IMR-90 (cell line): Measurements from ENCODE around the gene NDC80. TPM values are rescaled to one million over a fixed set of nuclear protein-coding genes. Genes with fewer than 3 reads are reported as not detected.

Source experiments
- ATAC-seq: fragments of 200-7000 bp; cut with Tn5 transposase; 2 replicates; pipeline ENCODE4 v1.9.1; 2020; ENCODE audit warnings: low read depth, mild to moderate bottlenecking, moderate library complexity
- BruUV-seq: library from RNA; stranded (reverse); fragments of 400-500 nt; replicated peaks from 2 replicates; lab custom pipeline; 2021; lab: Mats Ljungman, UMichigan
- CTCF ChIA-PET: fragments of 300-600 bp; formaldehyde crosslinking; extraction: SDS; loops from one replicate; lab custom pipeline; 2021; ENCODE audit warnings: antibody characterized with exemption; lab: Yijun Ruan, JAX
- POLR2A ChIA-PET: fragments of 300-600 bp; sonication (Branson Sonifier 250); formaldehyde crosslinking; loops from one replicate; lab custom pipeline; 2022; ENCODE audit warnings: antibody characterized with exemption; ENCODE audit not compliant: unreplicated experiment; lab: Charles Lee
- DNase-seq: peaks from one replicate; pipeline ENCODE4 v3.0.0; 2013
- H2AFZ ChIP-seq: replicated peaks from 2 replicates; pipeline ENCODE3; 2013; ENCODE audit warnings: low read length, mild to moderate bottlenecking; ENCODE audit not compliant: poor library complexity
- H2AK5ac ChIP-seq: 2 replicates; pipeline ENCODE4 v1.6.1; 2013; ENCODE audit warnings: low read depth, low read length, inconsistent platforms
- H2AK9ac ChIP-seq: replicated peaks from 2 replicates; pipeline ENCODE3; 2013; ENCODE audit warnings: mild to moderate bottlenecking, low read depth, low read length, moderate library complexity; ENCODE audit not compliant: poor library complexity
- H2BK120ac ChIP-seq: 2 replicates; pipeline ENCODE4 v1.6.1; 2013; ENCODE audit warnings: low read depth, low read length, inconsistent platforms
- H2BK15ac ChIP-seq: 3 replicates; pipeline ENCODE4 v1.6.1; 2013; ENCODE audit warnings: low read depth, low read length, inconsistent platforms
- H2BK20ac ChIP-seq: 2 replicates; pipeline ENCODE4 v1.6.1; 2013; ENCODE audit warnings: low read depth, mild to moderate bottlenecking, inconsistent platforms, low read length, moderate library complexity
- H2BK5ac ChIP-seq: 2 replicates; pipeline ENCODE4 v1.6.1; 2013; ENCODE audit warnings: mild to moderate bottlenecking, low read depth, low read length, inconsistent platforms; ENCODE audit not compliant: poor library complexity, severe bottlenecking
- H3K14ac ChIP-seq: replicated peaks from 2 replicates; pipeline ENCODE4 v1.6.1; 2013; ENCODE audit warnings: low read depth, low read length, inconsistent platforms
- H3K18ac ChIP-seq: 2 replicates; pipeline ENCODE4 v1.6.1; 2013; ENCODE audit warnings: low read depth, low read length, control low read depth
- H3K23ac ChIP-seq: 2 replicates; pipeline ENCODE4 v1.6.1; 2013; ENCODE audit warnings: low read depth, low read length, inconsistent platforms
- H3K27ac ChIP-seq: 2 replicates; pipeline ENCODE4 v1.5.1; 2013; ENCODE audit warnings: mild to moderate bottlenecking, control low read depth, low read length; ENCODE audit not compliant: insufficient read depth
- H3K27me3 ChIP-seq: 2 replicates; pipeline ENCODE4 v1.6.1; 2013; ENCODE audit warnings: low read length; ENCODE audit not compliant: control insufficient read depth, insufficient read depth
- H3K36me3 ChIP-seq: 2 replicates; pipeline ENCODE4 v1.6.1; 2013; ENCODE audit warnings: low read length, mixed read lengths; ENCODE audit not compliant: control insufficient read depth, insufficient read depth
- H3K4ac ChIP-seq: 2 replicates; pipeline ENCODE4 v1.6.1; 2013; ENCODE audit warnings: low read depth, low read length, inconsistent platforms
- H3K4me1 ChIP-seq: 2 replicates; pipeline ENCODE4 v1.6.1; 2013; ENCODE audit warnings: low read length, mixed read lengths; ENCODE audit not compliant: control insufficient read depth, insufficient read depth
- H3K4me2 ChIP-seq: 2 replicates; pipeline ENCODE4 v1.6.1; 2013; ENCODE audit warnings: low read depth, mild to moderate bottlenecking, control low read depth, low read length, moderate library complexity
- H3K4me3 ChIP-seq: 2 replicates; pipeline ENCODE4 v1.5.1; 2013; ENCODE audit warnings: low read depth, mild to moderate bottlenecking, control low read depth, low read length, moderate library complexity; ENCODE audit not compliant: insufficient read depth
- H3K56ac ChIP-seq: 2 replicates; pipeline ENCODE4 v1.6.1; 2013; ENCODE audit warnings: low read length, inconsistent platforms; ENCODE audit not compliant: insufficient read depth; ENCODE audit errors: extremely low read depth
- H3K79me1 ChIP-seq, 2 experiments: 2 replicates each; pipeline ENCODE4 v1.6.1; 2013; ENCODE audit warnings: low read length in 2 of 2, inconsistent platforms in 1 of 2, low read depth in 1 of 2
- H3K9ac ChIP-seq: 2 replicates; pipeline ENCODE4 v1.6.1; 2013; ENCODE audit warnings: low read depth, low read length, control low read depth
- H3K9me1 ChIP-seq: 2 replicates; pipeline ENCODE4 v1.6.1; 2013; ENCODE audit warnings: low read length, inconsistent platforms; ENCODE audit not compliant: insufficient read depth
- H3K9me3 ChIP-seq: 2 replicates; pipeline ENCODE4 v1.6.1; 2013; ENCODE audit warnings: low read length; ENCODE audit not compliant: control insufficient read depth, insufficient read depth
- H4K20me1 ChIP-seq: 2 replicates; pipeline ENCODE4 v1.6.1; 2013; ENCODE audit warnings: low read length, inconsistent platforms; ENCODE audit not compliant: insufficient read depth
- H4K5ac ChIP-seq: 2 replicates; pipeline ENCODE4 v1.6.1; 2013; ENCODE audit warnings: mild to moderate bottlenecking, low read depth, low read length, control low read depth
- H4K8ac ChIP-seq, 2 experiments: 2 replicates each; pipeline ENCODE4 v1.6.1; 2013; ENCODE audit warnings: low read depth in 2 of 2, low read length in 2 of 2, control low read depth in 1 of 2, inconsistent platforms in 1 of 2
- H4K91ac ChIP-seq: 2 replicates; pipeline ENCODE4 v1.6.1; 2013; ENCODE audit warnings: low read depth, low read length, inconsistent platforms; ENCODE audit not compliant: insufficient read depth
- BHLHE40 ChIP-seq: fragments of 150-350 bp; IDR thresholded peaks from 2 replicates; pipeline ENCODE4 v1.6.1; 2016; ENCODE audit warnings: mild to moderate bottlenecking, low read depth, low read length
- CEBPB ChIP-seq: IDR thresholded peaks from 2 replicates; pipeline ENCODE4 v1.6.1; 2012; ENCODE audit warnings: low read depth, low read length, improper control_type of control experiment
- CHD1 ChIP-seq: IDR thresholded peaks from 2 replicates; pipeline ENCODE4 v1.6.1; 2012; ENCODE audit warnings: low read depth, low read length, improper control_type of control experiment
- CTCF ChIP-seq: conservative IDR thresholded peaks from 2 replicates; pipeline ENCODE4 v1.5.1; 2012; ENCODE audit warnings: mild to moderate bottlenecking, low read depth, low read length, improper control_type of control experiment
- ELK1 ChIP-seq: fragments of 150-350 bp; IDR thresholded peaks from 2 replicates; pipeline ENCODE4 v1.6.1; 2016; ENCODE audit warnings: low read depth, mild to moderate bottlenecking, low read length, moderate library complexity, borderline replicate concordance
- FOS ChIP-seq: fragments of 150-350 bp; IDR thresholded peaks from 2 replicates; pipeline ENCODE4 v1.6.1; 2016; ENCODE audit warnings: low read depth, low read length
- MAFK ChIP-seq: IDR thresholded peaks from 2 replicates; pipeline ENCODE4 v1.6.1; 2012; ENCODE audit warnings: low read depth, low read length, improper control_type of control experiment
- MAZ ChIP-seq: IDR thresholded peaks from 2 replicates; pipeline ENCODE4 v1.6.1; 2012; ENCODE audit warnings: low read depth, mild to moderate bottlenecking, low read length, improper control_type of control experiment, moderate library complexity, borderline replicate concordance
- MXI1 ChIP-seq: IDR thresholded peaks from 2 replicates; pipeline ENCODE4 v1.6.1; 2012; ENCODE audit warnings: low read depth, mild to moderate bottlenecking, low read length, moderate library complexity, borderline replicate concordance
- POLR2A ChIP-seq: IDR thresholded peaks from 2 replicates; pipeline ENCODE4 v1.6.1; 2012; ENCODE audit warnings: mild to moderate bottlenecking, low read depth, low read length
- RAD21 ChIP-seq: IDR thresholded peaks from 2 replicates; pipeline ENCODE4 v1.6.1; 2012; ENCODE audit warnings: low read length, improper control_type of control experiment
- RCOR1 ChIP-seq: IDR thresholded peaks from 2 replicates; pipeline ENCODE4 v1.6.1; 2012; ENCODE audit warnings: mild to moderate bottlenecking, low read length, improper control_type of control experiment; ENCODE audit not compliant: insufficient replicate concordance
- RFX5 ChIP-seq: IDR thresholded peaks from 2 replicates; pipeline ENCODE4 v1.8.0; 2012; ENCODE audit warnings: low read depth, mild to moderate bottlenecking, low read length, moderate library complexity
- SMC3 ChIP-seq: fragments of 150-350 bp; IDR thresholded peaks from 2 replicates; pipeline ENCODE4 v1.6.1; 2016; ENCODE audit warnings: low read depth, mild to moderate bottlenecking, antibody characterized with exemption, low read length, moderate library complexity
- USF2 ChIP-seq: fragments of 150-350 bp; IDR thresholded peaks from 2 replicates; pipeline ENCODE4 v1.6.1; 2017; ENCODE audit warnings: mild to moderate bottlenecking, antibody characterized with exemption, low read length, low read depth
- WGBS, 2 experiments: methylation state at CpG; one replicate each; pipeline versions ENCODE4 v1.1.5 to v1.1.7; 2013; ENCODE audit warnings: missing lambda C conversion rate in 2 of 2; ENCODE audit not compliant: insufficient read length in 1 of 2; ENCODE audit errors: extremely low coverage in 2 of 2; 5-methylcytosine and 5-hydroxymethylcytosine counted together
- dilution Hi-C: fragments of 300-500 bp; cut with HindIII; formaldehyde crosslinking; loops from one replicate; pipeline ENCODE4 v1.14.3; 2018; ENCODE audit warnings: low sequenced_read_pairs; ENCODE audit not compliant: unreplicated experiment
- in situ Hi-C: fragments of 300-500 bp; cut with MboI; formaldehyde crosslinking; loops from 3 replicates; pipeline ENCODE4 v1.14.3; 2019; ENCODE audit warnings: low sequenced_read_pairs, inconsistent platforms, mixed read lengths
- intact Hi-C: fragments of 100-400 bp; cut with micrococcal nuclease; formaldehyde crosslinking; loops from 2 replicates; pipeline ENCODE4 v1.10.0; 2022
- polyA plus RNA-seq, 3 experiments: library from polyadenylated mRNA; depleted of rRNA; stranded (reverse); fragments of >200 nt; gene quantifications; 2 replicates each; pipeline ENCODE4 v1.2.3, GENCODE V29; 2012; ENCODE audit warnings: low replicate concordance in 1 of 3
- total RNA-seq: library from RNA; depleted of rRNA; stranded (reverse); fragments of >200 nt; gene quantifications from 2 replicates; pipeline ENCODE4 v1.2.3, GENCODE V29; 2012

NDC80 gene
- total and polyA plus RNA-seq, 2 of the 4 experiments (the other 2 are of a cell fraction), result 11.8 to 15.5 TPM

GRCh38 chr18:2589345-2590068, 18.1 kb downstream of the NDC80 start:
- Histone ChIP-seq H2BK15ac (no peak overlapping the region), H2AK5ac (no peak overlapping the region), H3K4ac (no peak overlapping the region), H4K91ac (no peak overlapping the region), H3K18ac (no peak overlapping the region), H3K9ac (no peak overlapping the region), H3K79me1 (peaks cover 0 to 14% of the 10 kb centered on the region in 2 experiments; a peak in 1 of 4 replicates), H3K9me3 (no peaks in the 10 kb centered on the region), H2BK120ac (no peak overlapping the region), H3K27me3 (no peaks in the 10 kb centered on the region), H3K27ac (no peak overlapping the region), H3K9me1 (no peaks in the 10 kb centered on the region), H2BK5ac (no peak overlapping the region), H3K56ac (no peak overlapping the region), H3K23ac (peak overlapping the region; percentile 82; the same call in 1 of the 2 replicates), H4K20me1 (no peaks in the 10 kb centered on the region), H2AK9ac (no peak overlapping the region), H3K36me3 (no peaks in the 10 kb centered on the region; the same call in 1 of the 2 replicates), H4K8ac (no peak overlapping the region), H2AFZ (no peak overlapping the region), H3K14ac (no peak overlapping the region), H3K4me1 (peaks cover 5% of the 10 kb centered on the region), H4K5ac (no peak overlapping the region), H3K4me2 (peak overlapping the region; percentile 47; the same call in 1 of the 2 replicates), H2BK20ac (no peak overlapping the region), H3K4me3 (no peak overlapping the region)
- in situ Hi-C loops (no loop called here), intact Hi-C loops (no loop called here), dilution Hi-C loops (no loop called here)
- no peak for DNase-seq
- POLR2A ChIA-PET, result no interaction called here
- no peak for ATAC-seq
- CTCF ChIA-PET, result interaction anchor here (0.5 to 0.6 kb wide), 2 partner anchors 659 to 671 kb away, joined by 3 to 4 read pairs; no protein-coding TSS in a partner anchor
- no CpG with 5 or more reads among the region's 3 CpGs for WGBS, 2 experiments
- BruUV-seq, result no TSS peak
- TF ChIP-seq BHLHE40 (no peak), CEBPB (no peak), CTCF (no peak), MXI1 (no peak), CHD1 (no peak), FOS (no peak), USF2 (no peak), MAZ (no peak), SMC3 (no peak), RCOR1 (no peak), POLR2A (no peak), MAFK (no peak), RFX5 (no peak), RAD21 (no peak), ELK1 (no peak)
